ENCODE data around the gene TAC3.

GRCh38 chr12:57044889-57045288 is 28.6 kb upstream of the TAC3 start:
- TF ChIP-seq POLR2A (IDR thresholded peaks at IDR 0.05; ENCODE audit: extremely low read depth, insufficient read length) (no peak), MYC (IDR thresholded peaks at IDR 0.05; ENCODE audit: low read depth, low read length) (no peak)
- TF ChIP-seq, protein P1, sequence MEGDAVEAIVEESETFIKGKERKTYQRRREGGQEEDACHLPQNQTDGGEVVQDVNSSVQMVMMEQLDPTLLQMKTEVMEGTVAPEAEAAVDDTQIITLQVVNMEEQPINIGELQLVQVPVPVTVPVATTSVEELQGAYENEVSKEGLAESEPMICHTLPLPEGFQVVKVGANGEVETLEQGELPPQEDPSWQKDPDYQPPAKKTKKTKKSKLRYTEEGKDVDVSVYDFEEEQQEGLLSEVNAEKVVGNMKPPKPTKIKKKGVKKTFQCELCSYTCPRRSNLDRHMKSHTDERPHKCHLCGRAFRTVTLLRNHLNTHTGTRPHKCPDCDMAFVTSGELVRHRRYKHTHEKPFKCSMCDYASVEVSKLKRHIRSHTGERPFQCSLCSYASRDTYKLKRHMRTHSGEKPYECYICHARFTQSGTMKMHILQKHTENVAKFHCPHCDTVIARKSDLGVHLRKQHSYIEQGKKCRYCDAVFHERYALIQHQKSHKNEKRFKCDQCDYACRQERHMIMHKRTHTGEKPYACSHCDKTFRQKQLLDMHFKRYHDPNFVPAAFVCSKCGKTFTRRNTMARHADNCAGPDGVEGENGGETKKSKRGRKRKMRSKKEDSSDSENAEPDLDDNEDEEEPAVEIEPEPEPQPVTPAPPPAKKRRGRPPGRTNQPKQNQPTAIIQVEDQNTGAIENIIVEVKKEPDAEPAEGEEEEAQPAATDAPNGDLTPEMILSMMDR (IDR thresholded peaks at IDR 0.05; ENCODE audit: low read depth, low read length): no peak
- TF ChIP-seq, protein P2, sequence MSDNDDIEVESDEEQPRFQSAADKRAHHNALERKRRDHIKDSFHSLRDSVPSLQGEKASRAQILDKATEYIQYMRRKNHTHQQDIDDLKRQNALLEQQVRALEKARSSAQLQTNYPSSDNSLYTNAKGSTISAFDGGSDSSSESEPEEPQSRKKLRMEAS (IDR thresholded peaks at IDR 0.05; ENCODE audit: low read depth, low read length): no peak

Data from NB4 (cell line).